Fibroblast of lung (primary cell): ENCODE data around the gene N4BP2L1.

Experiments
- EZH2 ChIP-seq: IDR thresholded peaks from 2 replicates; pipeline ENCODE4 v1.5.1; 2012; ENCODE audit warnings: low read length, control low read depth, mild to moderate bottlenecking; ENCODE audit errors: missing control alignments
- TF ChIP-seq, protein P1 (sequence below), 2 donors: IDR thresholded peaks in 1 of 2; conservative IDR thresholded peaks in 1 of 2; 1 replicate in 1 of 2; 2 replicates in 1 of 2; pipeline ENCODE4 v1.5.1; 2011 to 2012; ENCODE audit warnings: low read length in 2 of 2, control low read depth in 1 of 2, inconsistent platforms in 1 of 2, low read depth in 1 of 2, mild to moderate bottlenecking in 1 of 2

GRCh38 chr13:32429433-32429909 lies 1.5 kb upstream of the N4BP2L1 start:
- TF ChIP-seq EZH2, result no peak
- TF ChIP-seq, protein P1, sequence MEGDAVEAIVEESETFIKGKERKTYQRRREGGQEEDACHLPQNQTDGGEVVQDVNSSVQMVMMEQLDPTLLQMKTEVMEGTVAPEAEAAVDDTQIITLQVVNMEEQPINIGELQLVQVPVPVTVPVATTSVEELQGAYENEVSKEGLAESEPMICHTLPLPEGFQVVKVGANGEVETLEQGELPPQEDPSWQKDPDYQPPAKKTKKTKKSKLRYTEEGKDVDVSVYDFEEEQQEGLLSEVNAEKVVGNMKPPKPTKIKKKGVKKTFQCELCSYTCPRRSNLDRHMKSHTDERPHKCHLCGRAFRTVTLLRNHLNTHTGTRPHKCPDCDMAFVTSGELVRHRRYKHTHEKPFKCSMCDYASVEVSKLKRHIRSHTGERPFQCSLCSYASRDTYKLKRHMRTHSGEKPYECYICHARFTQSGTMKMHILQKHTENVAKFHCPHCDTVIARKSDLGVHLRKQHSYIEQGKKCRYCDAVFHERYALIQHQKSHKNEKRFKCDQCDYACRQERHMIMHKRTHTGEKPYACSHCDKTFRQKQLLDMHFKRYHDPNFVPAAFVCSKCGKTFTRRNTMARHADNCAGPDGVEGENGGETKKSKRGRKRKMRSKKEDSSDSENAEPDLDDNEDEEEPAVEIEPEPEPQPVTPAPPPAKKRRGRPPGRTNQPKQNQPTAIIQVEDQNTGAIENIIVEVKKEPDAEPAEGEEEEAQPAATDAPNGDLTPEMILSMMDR (conservative IDR thresholded peaks at IDR 0.05 in 1 of 2, IDR thresholded peaks at IDR 0.05 in 1 of 2; ENCODE audit: low read depth in 1 of 2, low read length in 2 of 2), result no peak
